GM23248 (cell line): Measurements from ENCODE around the gene NUDCD3. TPM values are rescaled to one million over a fixed set of nuclear protein-coding genes. Genes with fewer than 3 reads are reported as not detected.
"Not testable (repeated sequence)": the region's sequence is repeated elsewhere in the genome, so short reads cannot be mapped to it uniquely, and the experiment has no call there.

ENCODE experiments used
- DNase-seq: peaks from one replicate; pipeline ENCODE4 v3.0.0-alpha.2; 2015
- H2AFZ ChIP-seq: fragments of 200-600 bp; sonication (generic); 2 replicates; pipeline ENCODE4 v1.6.1; 2016; ENCODE audit warnings: antibody characterized with exemption
- H3F3A ChIP-seq: fragments of 200-600 bp; sonication (generic); 2 replicates; pipeline ENCODE4 v1.6.1; 2016; ENCODE audit warnings: mild to moderate bottlenecking, antibody characterized with exemption, mixed run types; ENCODE audit not compliant: insufficient read depth
- H3K27ac ChIP-seq: fragments of 200-600 bp; sonication (generic); 2 replicates; pipeline ENCODE4 v1.5.1; 2016; ENCODE audit warnings: mild to moderate bottlenecking
- H3K27me3 ChIP-seq: fragments of 200-600 bp; sonication (generic); replicated peaks from 2 replicates; pipeline ENCODE4 v1.6.1; 2016; ENCODE audit warnings: mild to moderate bottlenecking; ENCODE audit not compliant: insufficient read depth
- H3K36me3 ChIP-seq: fragments of 200-600 bp; sonication (generic); 2 replicates; pipeline ENCODE4 v1.6.1; 2016; ENCODE audit warnings: low read depth, mild to moderate bottlenecking
- H3K4me1 ChIP-seq: fragments of 200-600 bp; sonication (generic); 2 replicates; pipeline ENCODE4 v1.6.1; 2016; ENCODE audit warnings: mild to moderate bottlenecking; ENCODE audit not compliant: insufficient read depth
- H3K4me2 ChIP-seq: fragments of 200-600 bp; sonication (generic); one replicate; pipeline ENCODE4 v1.6.1; 2016; ENCODE audit warnings: mild to moderate bottlenecking; ENCODE audit not compliant: unreplicated experiment
- H3K4me3 ChIP-seq: fragments of 200-600 bp; sonication (generic); 2 replicates; pipeline ENCODE4 v1.5.1; 2016; ENCODE audit warnings: mild to moderate bottlenecking
- H3K79me2 ChIP-seq: fragments of 200-600 bp; sonication (generic); 2 replicates; pipeline ENCODE4 v1.6.1; 2016; ENCODE audit warnings: mild to moderate bottlenecking; ENCODE audit not compliant: insufficient read depth
- H3K9ac ChIP-seq: fragments of 200-600 bp; sonication (generic); 2 replicates; pipeline ENCODE4 v1.6.1; 2016; ENCODE audit warnings: mild to moderate bottlenecking
- H3K9me2 ChIP-seq: fragments of 200-600 bp; sonication (generic); 2 replicates; pipeline ENCODE4 v1.6.1; 2016; ENCODE audit warnings: mixed run types, mild to moderate bottlenecking, moderate library complexity; ENCODE audit not compliant: insufficient read depth
- H3K9me3 ChIP-seq: fragments of 200-600 bp; sonication (generic); one replicate; pipeline ENCODE4 v1.6.1; 2017; ENCODE audit warnings: low read depth
- H4K20me1 ChIP-seq: fragments of 200-600 bp; sonication (generic); 2 replicates; pipeline ENCODE4 v1.6.0; 2016; ENCODE audit not compliant: insufficient read depth
- EZH2 ChIP-seq: fragments of 200-600 bp; sonication (generic); IDR thresholded peaks from 2 replicates; pipeline ENCODE4 v1.6.1; 2018; ENCODE audit warnings: antibody characterized with exemption, mild to moderate bottlenecking; ENCODE audit not compliant: insufficient read depth, poor library complexity, severe bottlenecking
- EZH2phosphoT487 ChIP-seq: fragments of 200-600 bp; sonication (generic); IDR thresholded peaks from 2 replicates; pipeline ENCODE4 v1.6.1; 2018; ENCODE audit warnings: antibody characterized with exemption, moderate library complexity, mild to moderate bottlenecking, low read depth; ENCODE audit not compliant: insufficient read depth
- WGBS, 2 experiments: methylation state at CpG; one replicate each; pipeline ENCODE4 v1.1.6; 2015 to 2017; ENCODE audit warnings: low lambda C conversion rate in 2 of 2, low coverage in 1 of 2; ENCODE audit errors: missing lambda C conversion rate in 2 of 2; 5-methylcytosine and 5-hydroxymethylcytosine counted together
- in situ Hi-C: fragments of 300-500 bp; cut with MboI; formaldehyde crosslinking; loops from 2 replicates; pipeline ENCODE4 v1.15.0; 2020
- polyA plus RNA-seq: library from polyadenylated mRNA; unstranded; fragments of >200 nt; fragmentation: Nextera tagmentation; extraction: Ambion mirVana; gene quantifications from 2 replicates; pipeline ENCODE4 v1.2.1, GENCODE V29; 2016
- total RNA-seq: library from RNA; depleted of rRNA; stranded (reverse); fragments of >200 nt; shearing (Covaris generic); gene quantifications from 2 replicates; pipeline ENCODE4 v1.2.3, GENCODE V29; 2014

Gene NUDCD3
- total and polyA plus RNA-seq, 2 experiments from 2014 or later: 56.7 to 79.1 TPM

DNA sequence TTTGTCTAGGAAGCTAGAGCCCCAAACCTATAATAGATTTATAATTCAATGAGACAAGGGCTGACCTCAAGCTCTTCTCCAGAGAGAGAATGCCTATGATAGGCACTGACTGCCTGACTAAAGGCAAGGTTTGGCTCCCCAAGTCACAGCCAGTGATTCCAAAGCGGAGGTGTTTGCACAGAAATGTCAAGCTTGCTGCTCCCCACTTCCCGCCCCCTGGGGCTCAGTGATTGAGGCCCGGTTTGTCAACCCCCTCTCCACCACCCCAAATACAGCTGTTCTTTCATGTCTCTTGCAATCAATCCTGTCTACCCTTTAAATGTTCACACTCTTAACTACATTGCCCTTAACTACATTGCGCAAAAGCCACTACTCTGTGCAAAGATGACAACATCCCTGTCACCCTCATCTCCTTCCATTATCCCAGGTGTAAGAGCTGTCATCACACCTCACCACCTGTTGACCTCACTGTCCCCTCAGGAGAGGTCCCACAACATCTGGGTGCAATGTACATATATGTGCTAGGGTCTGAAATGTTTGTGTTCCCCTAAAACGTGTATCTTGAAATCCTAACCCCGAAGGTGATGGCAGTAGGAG is 58.0 kb downstream of the NUDCD3 start:
- no peaks in the 10 kb centered on the region for H3K9me3 ChIP-seq
- no peaks in the 10 kb centered on the region for H3K36me3 ChIP-seq
- H3K4me1 ChIP-seq: no peaks in the 10 kb centered on the region
- in situ Hi-C loops: no loop called here
- no peaks in the 10 kb centered on the region for H3F3A ChIP-seq
- TF ChIP-seq EZH2 (no peak), EZH2phosphoT487 (no peak)
- no peak overlapping the region for H3K9ac ChIP-seq
- H4K20me1 ChIP-seq: 0 out of 2 replicates have a peak, but pooled peaks cover 4% of the 10 kb centered on the region
- no peak overlapping the region for H2AFZ ChIP-seq
- no peak overlapping the region for H3K4me2 ChIP-seq
- H3K9me2 ChIP-seq: no peaks in the 10 kb centered on the region
- no peak for DNase-seq
- peaks cover 97% of the 10 kb centered on the region for H3K79me2 ChIP-seq
- H3K4me3 ChIP-seq: no peak overlapping the region
- H3K27ac ChIP-seq: no peak overlapping the region
- 85% methylated on average over 6 of the region's 6 CpGs for WGBS, 2 experiments
- no peaks in the 10 kb centered on the region for H3K27me3 ChIP-seq

DNA sequence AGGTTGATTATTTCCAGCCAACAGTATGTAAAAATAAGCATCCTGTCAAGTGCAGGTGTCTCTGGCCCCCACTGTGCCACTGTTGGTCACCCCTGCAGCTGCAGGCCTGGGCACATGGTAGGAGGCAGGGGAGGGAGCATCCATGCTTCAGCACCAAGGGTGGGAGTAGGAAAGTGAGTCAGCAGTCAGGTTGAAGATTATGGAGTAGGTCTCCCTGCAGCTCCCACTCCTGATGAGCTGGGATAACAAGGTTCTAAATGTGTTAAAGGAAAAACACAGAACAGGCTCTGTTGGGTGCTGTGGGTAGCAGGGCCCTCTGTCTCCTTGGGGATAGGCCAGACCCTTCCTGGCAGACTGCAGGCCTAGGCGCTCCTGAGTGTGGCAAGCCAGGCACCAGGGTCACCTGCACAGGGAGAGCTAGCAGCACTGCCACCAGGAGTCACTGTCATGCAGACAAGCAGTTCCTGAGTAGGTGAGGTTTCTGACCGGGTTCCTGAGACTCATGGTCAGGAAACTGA is 59.3 kb downstream of the NUDCD3 start:
- H3K36me3 ChIP-seq: no peaks in the 10 kb centered on the region
- H3K4me2 ChIP-seq: no peak overlapping the region
- 59 to 75% methylated on average over 2 of the region's 2 CpGs for WGBS, 2 experiments
- 0 out of 2 replicates have a peak, but pooled peaks cover 4% of the 10 kb centered on the region for H4K20me1 ChIP-seq
- no peak for DNase-seq
- no peaks in the 10 kb centered on the region for H3F3A ChIP-seq
- H3K9ac ChIP-seq: no peak overlapping the region
- in situ Hi-C loops: no loop called here
- H3K4me3 ChIP-seq: no peak overlapping the region
- no peaks in the 10 kb centered on the region for H3K9me2 ChIP-seq
- no peaks in the 10 kb centered on the region for H3K27me3 ChIP-seq
- TF ChIP-seq EZH2phosphoT487: no peak
- TF ChIP-seq EZH2: no peak
- H3K9me3 ChIP-seq: no peaks in the 10 kb centered on the region
- no peak overlapping the region for H2AFZ ChIP-seq
- H3K79me2 ChIP-seq: peaks cover 91% of the 10 kb centered on the region
- no peak overlapping the region for H3K27ac ChIP-seq
- H3K4me1 ChIP-seq: no peaks in the 10 kb centered on the region

DNA sequence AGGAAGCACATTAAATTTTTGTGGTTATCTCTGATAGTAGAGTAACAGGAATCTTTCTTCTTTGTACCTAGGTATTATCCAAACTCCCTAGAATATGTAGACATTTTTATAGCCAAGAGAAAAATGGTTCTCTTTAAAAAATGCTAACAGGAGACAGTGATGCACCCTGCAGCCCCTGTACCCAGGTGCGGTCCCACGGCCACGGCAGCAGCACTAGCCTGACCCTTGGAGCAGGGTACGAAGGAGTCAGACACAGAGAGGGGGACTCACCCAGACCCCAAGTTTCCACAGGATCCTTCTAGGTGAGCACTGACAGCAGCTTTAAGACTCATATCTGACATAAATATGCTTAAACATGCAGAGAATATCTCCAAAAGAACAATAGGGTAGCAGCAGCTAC is 60.4 kb downstream of the NUDCD3 start:
- WGBS, 2 experiments: 98 to 99% methylated on average over 4 of the region's 4 CpGs
- Histone ChIP-seq H4K20me1 (0 out of 2 replicates have a peak, but pooled peaks cover 4% of the 10 kb centered on the region), H3K4me1 (no peaks in the 10 kb centered on the region), H3K4me2 (no peak overlapping the region), H3K9me3 (no peaks in the 10 kb centered on the region), H3K27me3 (no peaks in the 10 kb centered on the region), H3K9me2 (no peaks in the 10 kb centered on the region), H3F3A (no peaks in the 10 kb centered on the region), H3K4me3 (no peak overlapping the region), H3K9ac (no peak overlapping the region), H3K79me2 (peaks cover 87% of the 10 kb centered on the region), H3K27ac (no peak overlapping the region), H3K36me3 (peaks cover 9% of the 10 kb centered on the region; the same call in 1 of the 2 replicates), H2AFZ (no peak overlapping the region)
- no peak for DNase-seq
- TF ChIP-seq EZH2phosphoT487 (no peak), EZH2 (no peak)
- in situ Hi-C loops: no loop called here

DNA sequence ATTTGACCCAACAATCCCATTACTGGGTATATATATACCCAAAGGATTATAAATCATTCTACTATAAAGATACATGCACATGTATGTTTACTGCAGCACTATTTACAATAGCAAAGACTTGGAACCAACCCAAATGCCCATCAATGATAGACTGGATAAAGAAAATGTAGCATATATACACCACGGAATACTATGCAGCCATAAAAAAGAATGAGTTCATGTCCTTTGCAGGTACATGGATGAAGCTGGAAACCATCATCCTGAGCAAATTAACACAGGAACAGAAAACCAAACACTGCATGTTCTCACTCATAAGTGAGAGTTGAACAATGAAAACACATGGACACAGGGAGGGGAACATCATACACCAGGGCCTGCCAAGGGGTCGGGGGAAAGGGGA is 65.7 kb downstream of the NUDCD3 start:
- H3K27me3 ChIP-seq, H3K27ac ChIP-seq, H3F3A ChIP-seq, H3K36me3 ChIP-seq, H2AFZ ChIP-seq, H3K4me3 ChIP-seq, DNase-seq, H3K4me2 ChIP-seq, H3K9ac ChIP-seq, H3K9me2 ChIP-seq, H4K20me1 ChIP-seq, H3K9me3 ChIP-seq, H3K4me1 ChIP-seq, in situ Hi-C loops: not testable (repeated sequence)
- H3K79me2 ChIP-seq: peaks cover 87% of the 10 kb centered on the region
- WGBS, 2 experiments: 89 to 93% methylated on average over 1 to 2 of the region's 2 CpGs
